ENCODE measurements around the gene GFRA1. TPM values are rescaled to one million over a fixed set of nuclear protein-coding genes. Genes with fewer than 3 reads are reported as not detected.

The GFRA1 gene
- total RNA-seq, 4 donors from 2014 or later = 2.6 to 75.1 (median 48.0) TPM

DNA sequence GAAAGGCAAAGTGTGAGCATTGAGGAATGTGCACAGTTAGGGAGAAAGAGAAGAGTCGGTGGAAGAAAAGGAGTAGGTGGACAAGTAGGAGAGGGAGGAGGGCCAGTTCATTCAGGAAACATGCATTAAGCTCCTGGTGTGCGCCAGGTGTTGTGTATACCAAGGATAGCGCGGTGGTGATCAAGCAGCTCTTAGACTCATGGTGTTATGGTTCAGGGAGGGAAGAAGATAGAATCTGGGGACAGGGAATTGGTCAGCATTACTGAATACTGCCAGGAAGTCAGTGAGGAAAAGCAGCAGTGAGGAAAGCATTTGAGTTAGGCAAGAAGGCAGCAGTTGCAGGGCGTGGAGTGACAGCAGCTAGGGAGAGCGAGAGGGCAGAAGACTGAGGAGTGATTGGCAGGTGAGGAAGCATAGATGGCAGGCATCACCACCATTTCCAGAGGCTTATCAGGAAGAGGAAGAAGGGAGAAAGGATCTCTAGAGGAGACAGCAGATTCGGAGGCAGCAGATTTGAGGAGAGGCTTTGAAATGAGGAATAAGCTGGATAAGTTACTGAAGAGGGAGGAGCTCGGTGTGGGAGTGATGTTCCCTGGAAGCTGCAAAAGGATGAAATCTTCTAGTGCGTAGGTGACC, 265.6 kb downstream of the GFRA1 start:
- Histone ChIP-seq H3K4me1 (no peaks in the 10 kb centered on the region), H3K36me3 (no peaks in the 10 kb centered on the region), H3K27ac (no peak overlapping the region), H3K9me3 (no peaks in the 10 kb centered on the region), H3K27me3 (no peaks in the 10 kb centered on the region), H3K4me3 (no peak overlapping the region)
- no peak for DNase-seq
- intact Hi-C loops (cut with DNase I; ENCODE audit: low total_unique reads) = no loop called here
- no peak for TF ChIP-seq POLR2A (IDR thresholded peaks at IDR 0.05)
- TF ChIP-seq, protein P1, sequence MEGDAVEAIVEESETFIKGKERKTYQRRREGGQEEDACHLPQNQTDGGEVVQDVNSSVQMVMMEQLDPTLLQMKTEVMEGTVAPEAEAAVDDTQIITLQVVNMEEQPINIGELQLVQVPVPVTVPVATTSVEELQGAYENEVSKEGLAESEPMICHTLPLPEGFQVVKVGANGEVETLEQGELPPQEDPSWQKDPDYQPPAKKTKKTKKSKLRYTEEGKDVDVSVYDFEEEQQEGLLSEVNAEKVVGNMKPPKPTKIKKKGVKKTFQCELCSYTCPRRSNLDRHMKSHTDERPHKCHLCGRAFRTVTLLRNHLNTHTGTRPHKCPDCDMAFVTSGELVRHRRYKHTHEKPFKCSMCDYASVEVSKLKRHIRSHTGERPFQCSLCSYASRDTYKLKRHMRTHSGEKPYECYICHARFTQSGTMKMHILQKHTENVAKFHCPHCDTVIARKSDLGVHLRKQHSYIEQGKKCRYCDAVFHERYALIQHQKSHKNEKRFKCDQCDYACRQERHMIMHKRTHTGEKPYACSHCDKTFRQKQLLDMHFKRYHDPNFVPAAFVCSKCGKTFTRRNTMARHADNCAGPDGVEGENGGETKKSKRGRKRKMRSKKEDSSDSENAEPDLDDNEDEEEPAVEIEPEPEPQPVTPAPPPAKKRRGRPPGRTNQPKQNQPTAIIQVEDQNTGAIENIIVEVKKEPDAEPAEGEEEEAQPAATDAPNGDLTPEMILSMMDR (IDR thresholded peaks at IDR 0.05) = no peak

Other genes with a start within 250 kb of the GFRA1 start
- gene CCDC172, start 51.2 kb upstream of the GFRA1 start, total RNA-seq = not detected
- gene PNLIPRP3, start 154.6 kb upstream of the GFRA1 start, total RNA-seq = under 1 TPM in 1 of 4 donors, not detected in 3; 0.07 TPM